Measurements from ENCODE around the gene LMF2. TPM values are rescaled to one million over a fixed set of nuclear protein-coding genes. Genes with fewer than 3 reads are reported as not detected.

Gene LMF2
- polyA plus RNA-seq, 3 donors = 15.0 to 145 (median 16.6) TPM

- no peak for DNase-seq
- intact Hi-C loops (cut with micrococcal nuclease) = no loop called here
- H3K4me1 ChIP-seq (ENCODE audit: control insufficient read depth in 1 of 2, insufficient read depth in 2 of 2, low read length in 2 of 2) = no peaks in the 10 kb centered on the region
- no peak overlapping the region for H3K27ac ChIP-seq (ENCODE audit: low read depth in 1 of 2, low read length in 2 of 2)
- H3K4me3 ChIP-seq (replicated peaks in 1 of 3; ENCODE audit: low read depth in 2 of 3, low read length in 3 of 3) = no peak overlapping the region
- TF ChIP-seq, protein P1, sequence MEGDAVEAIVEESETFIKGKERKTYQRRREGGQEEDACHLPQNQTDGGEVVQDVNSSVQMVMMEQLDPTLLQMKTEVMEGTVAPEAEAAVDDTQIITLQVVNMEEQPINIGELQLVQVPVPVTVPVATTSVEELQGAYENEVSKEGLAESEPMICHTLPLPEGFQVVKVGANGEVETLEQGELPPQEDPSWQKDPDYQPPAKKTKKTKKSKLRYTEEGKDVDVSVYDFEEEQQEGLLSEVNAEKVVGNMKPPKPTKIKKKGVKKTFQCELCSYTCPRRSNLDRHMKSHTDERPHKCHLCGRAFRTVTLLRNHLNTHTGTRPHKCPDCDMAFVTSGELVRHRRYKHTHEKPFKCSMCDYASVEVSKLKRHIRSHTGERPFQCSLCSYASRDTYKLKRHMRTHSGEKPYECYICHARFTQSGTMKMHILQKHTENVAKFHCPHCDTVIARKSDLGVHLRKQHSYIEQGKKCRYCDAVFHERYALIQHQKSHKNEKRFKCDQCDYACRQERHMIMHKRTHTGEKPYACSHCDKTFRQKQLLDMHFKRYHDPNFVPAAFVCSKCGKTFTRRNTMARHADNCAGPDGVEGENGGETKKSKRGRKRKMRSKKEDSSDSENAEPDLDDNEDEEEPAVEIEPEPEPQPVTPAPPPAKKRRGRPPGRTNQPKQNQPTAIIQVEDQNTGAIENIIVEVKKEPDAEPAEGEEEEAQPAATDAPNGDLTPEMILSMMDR (IDR thresholded peaks at IDR 0.05) = no peak
- Mint-ChIP-seq H3K27me3 (ENCODE audit: low read depth in 3 of 3) (peaks cover 0 to 3% (median 0%) of the 10 kb centered on the region in 3 donors), H3K9me3 (peaks cover 0 to 3% (median 0%) of the 10 kb centered on the region in 7 donors), H3K4me3 (no peak overlapping the region), H3K27ac (no peak overlapping the region), H3K4me1 (no peaks in the 10 kb centered on the region), H3K36me3 (peaks cover 73 to 93% of the 10 kb centered on the region in 2 donors)
- no peak overlapping the region for H3K4me2 ChIP-seq (replicated peaks; ENCODE audit: extremely low read depth, low read length, poor library complexity, severe bottlenecking)
- peaks cover 8% of the 10 kb centered on the region for H4K20me1 ChIP-seq (ENCODE audit: insufficient read depth, low read length)
- H3K9ac ChIP-seq (ENCODE audit: insufficient read depth, low read length, poor library complexity, severe bottlenecking) = no peak overlapping the region
- H3K36me3 ChIP-seq (replicated peaks in 1 of 2; ENCODE audit: control insufficient read depth in 1 of 2, insufficient read depth in 2 of 2, low read length in 2 of 2) = peaks cover 94 to 98% of the 10 kb centered on the region in 2 donors
- no peak overlapping the region for H2AFZ ChIP-seq (ENCODE audit: insufficient read depth, low read depth, low read length, poor library complexity, severe bottlenecking)
- H3K27me3 ChIP-seq (ENCODE audit: control insufficient read depth in 2 of 2, insufficient read depth in 2 of 2, low read length in 2 of 2) = no peaks in the 10 kb centered on the region
- H3K79me2 ChIP-seq (ENCODE audit: insufficient read depth, low read length) = no peaks in the 10 kb centered on the region
- WGBS (ENCODE audit: insufficient coverage) = 96% methylated on average over 22 of the region's 22 CpGs
- no peaks in the 10 kb centered on the region for H3K9me3 ChIP-seq (replicated peaks in 1 of 2; ENCODE audit: control insufficient read depth in 1 of 2, insufficient read depth in 1 of 2, low read length in 2 of 2)
Measured at GRCh38 chr22:50459016-50459415, 48.5 kb downstream of the LMF2 start.

DNA sequence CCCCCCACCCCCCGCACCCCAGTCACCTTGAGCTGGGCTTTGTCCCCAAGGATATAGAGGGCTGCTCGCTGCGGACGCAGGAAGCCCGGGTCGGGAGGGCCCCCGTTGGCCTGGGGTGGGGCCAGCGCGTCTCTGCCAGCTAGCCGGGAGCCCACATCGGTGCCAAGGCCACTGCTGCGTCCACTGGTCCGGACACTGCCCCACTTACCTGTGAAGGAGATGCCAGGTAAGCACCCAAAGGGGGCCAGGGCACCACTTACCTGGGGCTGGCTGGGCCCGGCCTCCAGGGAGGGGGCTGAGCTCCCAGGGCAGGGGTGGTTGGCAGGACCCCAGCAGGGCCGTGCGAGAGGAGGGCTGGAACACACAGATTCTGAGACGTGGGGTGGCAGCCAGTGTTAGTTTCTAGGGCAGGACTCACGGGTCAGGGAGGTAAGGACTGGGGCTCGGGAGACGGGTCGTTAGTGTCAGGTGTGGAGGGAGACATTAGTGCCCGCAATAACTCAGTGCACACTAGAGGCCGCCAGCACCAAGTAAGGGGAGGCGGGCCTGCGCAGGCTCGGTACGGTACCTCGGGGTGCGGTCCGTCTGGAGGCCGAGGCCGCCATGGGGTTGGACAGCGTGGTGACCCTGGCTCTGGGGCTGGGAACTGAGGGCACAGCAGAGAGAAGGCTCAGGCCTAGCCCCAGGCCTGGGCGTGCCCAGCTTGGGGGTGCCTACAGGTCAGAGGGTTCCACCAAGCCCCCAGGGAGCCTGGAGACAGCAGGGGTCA, 50.9 kb downstream of the LMF2 start:
- Histone ChIP-seq H3K9ac (ENCODE audit: insufficient read depth, low read length, poor library complexity, severe bottlenecking) (no peak overlapping the region), H2AFZ (ENCODE audit: insufficient read depth, low read depth, low read length, poor library complexity, severe bottlenecking) (no peak overlapping the region), H3K4me1 (ENCODE audit: control insufficient read depth in 1 of 2, insufficient read depth in 2 of 2, low read length in 2 of 2) (no peaks in the 10 kb centered on the region), H4K20me1 (ENCODE audit: insufficient read depth, low read length) (peaks cover 8% of the 10 kb centered on the region), H3K4me2 (replicated peaks; ENCODE audit: extremely low read depth, low read length, poor library complexity, severe bottlenecking) (no peak overlapping the region), H3K79me2 (ENCODE audit: insufficient read depth, low read length) (no peaks in the 10 kb centered on the region), H3K27ac (ENCODE audit: low read depth in 1 of 2, low read length in 2 of 2) (no peak overlapping the region), H3K27me3 (ENCODE audit: control insufficient read depth in 2 of 2, insufficient read depth in 2 of 2, low read length in 2 of 2) (no peaks in the 10 kb centered on the region), H3K9me3 (replicated peaks in 1 of 2; ENCODE audit: control insufficient read depth in 1 of 2, insufficient read depth in 1 of 2, low read length in 2 of 2) (no peaks in the 10 kb centered on the region), H3K36me3 (replicated peaks in 1 of 2; ENCODE audit: control insufficient read depth in 1 of 2, insufficient read depth in 2 of 2, low read length in 2 of 2) (peaks cover 77 to 94% of the 10 kb centered on the region in 2 donors), H3K4me3 (replicated peaks in 1 of 3; ENCODE audit: low read depth in 2 of 3, low read length in 3 of 3) (no peak overlapping the region)
- no peak overlapping the region for H3K27ac Mint-ChIP-seq
- H3K4me1 Mint-ChIP-seq = peaks cover 10% of the 10 kb centered on the region
- no peak for DNase-seq
- no peak overlapping the region for H3K4me3 Mint-ChIP-seq
- intact Hi-C loops (cut with micrococcal nuclease) = no loop called here
- peaks cover 0 to 3% (median 0%) of the 10 kb centered on the region in 7 donors for H3K9me3 Mint-ChIP-seq
- TF ChIP-seq, protein P1 (IDR thresholded peaks at IDR 0.05) = no peak
- peaks cover 67 to 92% of the 10 kb centered on the region in 2 donors for H3K36me3 Mint-ChIP-seq
- peaks cover 0 to 1% (median 0%) of the 10 kb centered on the region in 3 donors for H3K27me3 Mint-ChIP-seq (ENCODE audit: low read depth in 3 of 3)
- 96% methylated on average over 33 of the region's 34 CpGs for WGBS (ENCODE audit: insufficient coverage)
